Measurements from ENCODE around the gene GTF3C5. TPM values are rescaled to one million over a fixed set of nuclear protein-coding genes. Genes with fewer than 3 reads are reported as not detected.

GTF3C5 gene
- polyA plus RNA-seq, 1 donor from 2014 or later = 103 TPM

DNA sequence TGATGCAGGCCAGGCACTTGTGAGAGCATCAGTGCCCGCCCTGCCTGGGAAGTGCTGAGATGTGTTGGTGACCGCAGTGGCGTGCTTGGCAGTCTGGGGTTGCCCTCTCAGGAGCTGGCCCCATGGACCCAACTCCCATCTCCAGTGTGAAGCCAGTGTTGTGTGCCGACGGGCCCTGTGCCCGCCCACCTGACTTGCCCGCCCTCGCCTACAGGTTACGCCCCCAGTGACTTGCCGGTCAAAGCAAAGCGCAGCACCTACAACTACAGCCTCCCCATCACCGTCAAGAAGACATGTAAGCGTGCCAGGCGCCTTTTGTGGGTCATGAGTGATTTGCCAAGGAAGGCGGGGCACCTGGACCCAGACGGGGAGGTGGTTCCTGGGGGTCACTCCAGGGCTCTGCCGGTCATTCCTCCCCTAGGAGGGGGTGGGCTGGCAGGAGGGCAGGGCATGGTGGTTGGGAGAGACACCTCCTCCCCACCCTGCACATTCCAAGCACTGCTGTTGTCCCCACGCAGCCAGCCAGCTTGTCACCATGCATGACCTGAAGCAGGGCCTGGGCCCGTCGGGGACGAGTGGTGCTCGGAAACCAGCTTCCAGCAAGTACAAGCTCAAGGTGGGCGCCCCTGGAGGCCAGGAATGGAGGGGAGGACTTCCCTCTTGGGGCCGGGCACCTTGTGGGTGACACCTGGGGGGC is 23.5 kb downstream of the GTF3C5 start:
- Histone ChIP-seq H3K27me3 (ENCODE audit: insufficient read depth, low read depth, low read length) (no peaks in the 10 kb centered on the region), H3K9me2 (ENCODE audit: insufficient read depth, low read length) (no peaks in the 10 kb centered on the region), H3K36me3 (ENCODE audit: insufficient read depth, low read length) (no peaks in the 10 kb centered on the region), H3K9me3 (ENCODE audit: low read length) (no peaks in the 10 kb centered on the region), H3K4me3 (ENCODE audit: low read length) (no peak overlapping the region), H3F3A (ENCODE audit: insufficient read depth, low read length, poor library complexity, severe bottlenecking) (no peaks in the 10 kb centered on the region), H4K20me1 (ENCODE audit: insufficient read depth) (no peaks in the 10 kb centered on the region), H3K79me2 (replicated peaks; ENCODE audit: insufficient read depth, low read length) (no peaks in the 10 kb centered on the region), H3K4me2 (ENCODE audit: low read length) (no peak overlapping the region), H3K9ac (ENCODE audit: low read length) (no peak overlapping the region), H3K27ac (ENCODE audit: low read length) (no peak overlapping the region), H2AFZ (ENCODE audit: low read depth, low read length) (no peak overlapping the region)
- TF ChIP-seq SMC3 (conservative IDR thresholded peaks at IDR 0.05; ENCODE audit: poor library complexity) (no peak), EP300 (conservative IDR thresholded peaks at IDR 0.05; ENCODE audit: poor library complexity, severe bottlenecking) (no peak), POLR2AphosphoS5 (IDR thresholded peaks at IDR 0.05) (no peak), REST (IDR thresholded peaks at IDR 0.05; ENCODE audit: borderline replicate concordance) (no peak), EZH2 (IDR thresholded peaks at IDR 0.05; ENCODE audit: borderline replicate concordance, insufficient read depth, low read length, poor library complexity, severe bottlenecking) (no peak), MXI1 (conservative IDR thresholded peaks at IDR 0.05; ENCODE audit: poor library complexity, severe bottlenecking) (no peak), TAF1 (IDR thresholded peaks at IDR 0.05; ENCODE audit: low read depth) (no peak), CTCF (IDR thresholded peaks at IDR 0.05; ENCODE audit: poor library complexity, severe bottlenecking) (no peak), RAD21 (conservative IDR thresholded peaks at IDR 0.05) (no peak)

DNA sequence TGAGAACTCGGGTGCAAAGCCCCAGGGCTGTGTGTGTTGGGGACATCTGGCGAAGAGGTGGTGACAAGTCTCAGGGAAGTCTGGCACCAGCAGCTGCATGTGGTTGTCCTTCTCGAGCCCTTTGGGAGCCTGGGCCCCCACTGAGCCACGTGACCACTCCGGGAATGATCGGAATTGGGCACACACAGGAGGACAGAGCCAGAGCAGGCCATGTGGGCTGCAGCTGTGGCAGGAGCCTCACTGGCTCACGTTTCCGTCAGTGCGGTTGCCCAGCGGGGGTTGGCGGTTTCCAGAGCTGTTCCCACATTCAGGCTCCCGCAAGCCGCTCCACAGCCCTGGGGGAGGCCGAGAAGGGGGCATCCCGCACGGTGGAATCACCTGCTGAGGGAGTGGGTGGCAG is 24.2 kb downstream of the GTF3C5 start:
- H3K4me3 ChIP-seq (ENCODE audit: low read length) = no peak overlapping the region
- no peaks in the 10 kb centered on the region for H3K79me2 ChIP-seq (replicated peaks; ENCODE audit: insufficient read depth, low read length)
- no peak for TF ChIP-seq POLR2AphosphoS5 (IDR thresholded peaks at IDR 0.05)
- no peak for TF ChIP-seq EP300 (conservative IDR thresholded peaks at IDR 0.05; ENCODE audit: poor library complexity, severe bottlenecking)
- TF ChIP-seq SMC3 (conservative IDR thresholded peaks at IDR 0.05; ENCODE audit: poor library complexity) = no peak
- no peak for TF ChIP-seq MXI1 (conservative IDR thresholded peaks at IDR 0.05; ENCODE audit: poor library complexity, severe bottlenecking)
- no peak for TF ChIP-seq CTCF (IDR thresholded peaks at IDR 0.05; ENCODE audit: poor library complexity, severe bottlenecking)
- TF ChIP-seq TAF1 (IDR thresholded peaks at IDR 0.05; ENCODE audit: low read depth) = no peak
- TF ChIP-seq RAD21 (conservative IDR thresholded peaks at IDR 0.05) = no peak
- TF ChIP-seq EZH2 (IDR thresholded peaks at IDR 0.05; ENCODE audit: borderline replicate concordance, insufficient read depth, low read length, poor library complexity, severe bottlenecking) = no peak
- no peak for TF ChIP-seq REST (IDR thresholded peaks at IDR 0.05; ENCODE audit: borderline replicate concordance)
- H3K36me3 ChIP-seq (ENCODE audit: insufficient read depth, low read length) = no peaks in the 10 kb centered on the region
- H3K4me2 ChIP-seq (ENCODE audit: low read length) = no peak overlapping the region
- H3K9me2 ChIP-seq (ENCODE audit: insufficient read depth, low read length) = no peaks in the 10 kb centered on the region
- H2AFZ ChIP-seq (ENCODE audit: low read depth, low read length) = no peak overlapping the region
- H3K9ac ChIP-seq (ENCODE audit: low read length) = no peak overlapping the region
- no peaks in the 10 kb centered on the region for H4K20me1 ChIP-seq (ENCODE audit: insufficient read depth)
- no peaks in the 10 kb centered on the region for H3F3A ChIP-seq (ENCODE audit: insufficient read depth, low read length, poor library complexity, severe bottlenecking)
- H3K27ac ChIP-seq (ENCODE audit: low read length) = no peak overlapping the region
- no peaks in the 10 kb centered on the region for H3K27me3 ChIP-seq (ENCODE audit: insufficient read depth, low read depth, low read length)
- H3K9me3 ChIP-seq (ENCODE audit: low read length) = no peaks in the 10 kb centered on the region

All from neural cell (in vitro differentiated cells).